HG02970 (cell line): ENCODE measurements around the gene TTYH2.

Source experiments
- ATAC-seq: cut with Tn5 transposase; IDR thresholded peaks from one replicate; pipeline ENCODE4 v1.9.1; 2021; ENCODE audit warnings: mild to moderate bottlenecking, moderate library complexity, moderate number of reproducible peaks; ENCODE audit not compliant: unreplicated experiment, low FRiP score

Gene TTYH2

DNA sequence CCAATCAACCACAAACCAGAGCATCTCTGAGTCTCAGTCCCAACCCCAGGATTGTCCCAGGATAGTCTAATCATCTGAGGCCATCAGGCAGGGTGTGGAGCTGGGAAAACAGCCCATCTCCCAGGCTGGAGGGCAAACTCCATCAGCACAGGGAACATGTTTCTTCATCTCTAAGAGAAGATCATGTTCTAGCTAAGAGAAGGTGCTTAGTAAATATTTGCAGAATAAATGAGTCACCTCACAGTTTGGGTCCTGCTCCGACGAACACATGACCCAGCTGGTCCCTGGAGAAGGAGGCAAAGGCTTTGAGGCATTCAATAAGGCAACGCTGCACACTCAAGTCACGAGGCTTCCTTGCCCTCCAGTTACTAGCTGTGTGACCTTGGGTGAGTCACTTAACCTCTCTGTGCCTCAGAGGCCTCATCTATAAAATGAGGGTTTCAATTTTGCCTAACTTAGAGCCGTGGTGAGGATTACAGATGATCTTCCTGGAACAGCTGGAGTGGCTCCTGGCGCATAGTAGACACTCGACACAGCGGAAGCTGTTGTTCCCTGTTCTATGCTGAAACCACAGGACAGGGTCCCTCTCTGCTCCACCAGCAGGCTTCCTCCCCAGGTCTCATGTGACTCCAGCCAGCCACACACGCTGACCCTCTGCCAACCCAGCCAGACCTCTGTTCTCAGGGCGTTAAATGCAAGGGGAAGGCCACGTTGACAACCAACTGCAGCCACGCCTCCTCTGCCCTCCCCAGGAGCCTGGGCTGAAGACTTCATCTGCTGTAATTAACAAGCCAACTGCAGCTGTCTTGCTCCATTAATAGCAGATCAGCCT, 20.2 kb upstream of the TTYH2 start:
- no peak for ATAC-seq

DNA sequence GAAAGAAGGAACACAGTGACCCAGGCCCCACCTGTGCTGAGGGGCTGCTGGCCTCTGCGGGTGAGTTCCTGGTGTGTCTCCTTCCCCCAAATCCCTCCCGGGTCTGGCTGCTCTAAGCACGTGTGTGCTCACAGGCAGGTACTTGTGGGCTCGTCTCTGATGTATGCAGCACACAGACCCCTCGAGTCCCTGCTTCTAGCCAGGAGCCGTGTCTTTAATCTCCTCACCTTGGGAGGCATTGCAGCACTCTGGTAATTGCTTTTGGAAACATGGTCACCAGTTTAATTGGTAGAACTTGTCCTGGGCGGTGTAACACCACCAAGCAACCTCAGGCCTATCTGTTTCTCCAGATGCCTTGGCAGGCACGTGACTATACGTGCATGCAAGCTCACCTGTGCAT, 18.7 kb upstream of the TTYH2 start:
- ATAC-seq = no peak

DNA sequence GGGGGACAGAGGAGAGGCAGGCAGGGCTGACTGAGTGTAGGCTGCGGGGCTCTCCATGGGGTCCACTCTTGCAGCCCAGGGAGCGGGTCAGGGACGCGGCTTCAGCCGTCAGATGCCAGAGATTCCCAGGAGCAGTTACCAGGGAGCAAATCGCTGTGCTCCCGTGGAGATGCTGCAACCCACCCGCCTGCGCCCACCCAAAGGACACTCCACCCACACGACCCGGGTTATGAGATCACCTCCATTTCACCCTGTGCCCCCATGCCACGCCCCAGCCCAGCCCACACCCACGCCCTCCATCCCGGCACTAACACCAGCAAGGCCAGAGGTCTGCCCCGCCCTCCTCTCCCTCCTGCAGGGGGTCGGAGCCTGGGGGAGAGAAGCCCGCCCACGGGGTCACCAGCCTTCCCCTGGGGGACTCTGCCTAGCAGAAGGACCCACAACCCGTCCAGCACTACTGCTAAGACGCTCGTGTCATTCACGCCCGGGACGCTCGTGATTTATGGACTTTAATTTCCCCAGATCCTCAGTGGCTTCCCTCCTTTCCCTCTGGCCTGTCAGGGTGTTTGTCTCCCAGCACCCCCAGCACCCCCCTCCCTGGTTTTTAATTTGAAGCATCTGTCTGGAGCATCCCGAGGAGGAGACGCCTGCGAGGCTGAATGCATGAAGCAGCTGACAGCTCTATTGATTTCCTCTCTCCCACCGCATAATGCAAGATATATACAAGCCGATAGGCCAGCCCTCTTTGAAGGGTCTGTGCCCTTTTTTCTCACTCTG, 16.6 kb upstream of the TTYH2 start:
- no peak for ATAC-seq

DNA sequence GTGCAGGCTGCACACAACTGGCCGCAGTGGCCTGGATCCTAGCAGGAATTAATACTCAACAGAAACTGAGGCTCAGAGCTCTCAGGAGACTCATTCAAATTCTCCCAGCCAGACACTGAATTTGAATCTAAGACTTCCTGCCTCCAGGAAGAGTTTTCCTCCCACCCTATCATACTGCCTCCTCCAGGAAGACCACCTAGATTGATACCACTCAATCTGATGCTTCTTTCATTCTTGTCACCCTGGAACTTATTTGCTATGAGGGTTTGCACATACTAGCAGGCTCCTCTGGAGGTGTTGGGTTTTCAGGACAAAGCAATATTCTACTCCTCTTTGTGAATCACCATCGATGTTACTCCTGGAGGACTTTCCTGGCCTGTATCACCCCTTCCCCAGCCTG, 15.6 kb upstream of the TTYH2 start:
- no peak for ATAC-seq

DNA sequence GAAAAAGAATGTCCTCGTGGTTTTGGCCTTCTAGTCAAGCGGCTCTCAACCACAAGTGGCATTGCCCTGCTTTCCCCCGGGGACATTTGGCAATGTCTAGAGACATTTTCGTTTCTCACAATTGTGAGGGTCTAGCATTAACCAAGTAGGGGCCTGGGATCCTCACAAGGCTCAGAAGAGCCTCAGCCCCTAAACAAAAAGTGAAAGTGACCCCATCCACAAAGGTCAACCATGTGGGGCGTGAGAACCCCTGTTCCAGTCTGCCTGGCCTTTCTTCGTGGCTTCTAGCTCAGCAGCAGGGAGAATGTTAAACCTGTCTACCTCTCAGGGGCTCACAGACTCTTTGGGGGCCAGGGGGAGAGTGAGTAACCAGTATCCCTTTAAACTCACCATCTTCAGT, 14.7 kb upstream of the TTYH2 start:
- ATAC-seq = no peak

DNA sequence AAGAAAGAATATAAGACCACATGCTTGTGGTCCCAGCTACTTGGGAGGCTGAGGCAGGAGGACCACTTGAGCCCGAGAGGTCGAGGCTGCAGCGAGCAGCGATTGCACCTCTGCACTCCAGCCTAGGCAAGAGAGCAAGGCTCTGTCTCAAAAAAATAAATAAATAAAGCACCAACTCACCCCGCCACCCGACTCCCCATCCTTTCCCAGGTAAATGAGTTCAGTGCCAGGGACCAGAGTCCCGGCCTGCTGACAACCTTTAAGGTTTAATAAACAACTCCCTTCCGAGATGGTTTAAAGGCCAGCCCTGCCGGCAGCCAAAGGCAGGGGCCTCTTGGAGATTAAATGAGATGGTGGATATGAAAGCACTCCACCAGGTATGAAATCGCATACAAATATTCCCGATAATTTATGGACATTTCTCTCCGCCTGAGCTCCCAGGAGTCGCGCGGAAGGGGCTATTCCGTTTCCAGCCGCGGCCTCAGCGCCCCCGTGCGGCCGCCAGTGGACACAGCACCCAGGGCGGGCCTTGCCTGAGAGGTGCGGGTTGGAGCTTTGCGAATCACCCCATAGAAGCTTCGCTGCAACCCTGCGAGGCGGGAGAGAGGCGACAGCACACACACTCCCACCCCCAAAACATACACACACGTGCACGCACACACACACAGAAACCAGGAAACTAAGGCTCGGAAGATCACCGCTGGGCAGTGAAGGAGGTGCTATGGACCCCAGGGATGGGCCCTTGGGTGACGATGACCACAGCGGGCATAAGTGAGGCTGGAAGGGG, 13.9 kb upstream of the TTYH2 start:
- ATAC-seq = no peak

DNA sequence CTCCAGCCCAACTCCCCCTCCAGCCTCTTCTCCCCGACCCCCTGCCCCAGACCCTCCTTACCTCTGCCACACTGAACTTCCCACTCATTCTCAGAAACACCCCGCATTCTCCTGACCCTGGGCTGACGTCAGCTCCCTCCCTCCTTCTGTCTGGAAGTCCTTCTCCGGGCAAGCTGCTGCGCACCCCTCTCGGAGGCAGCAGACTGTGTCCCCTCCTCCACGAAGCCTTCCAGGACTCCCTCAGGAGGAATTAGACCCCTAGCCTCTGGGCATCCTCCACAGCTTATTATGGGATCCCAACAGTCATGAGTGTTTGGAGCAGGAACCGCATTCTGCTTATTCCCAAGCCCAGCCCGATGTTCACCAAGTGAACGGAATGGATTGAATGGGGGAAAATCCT, 13.3 kb upstream of the TTYH2 start:
- no peak for ATAC-seq

DNA sequence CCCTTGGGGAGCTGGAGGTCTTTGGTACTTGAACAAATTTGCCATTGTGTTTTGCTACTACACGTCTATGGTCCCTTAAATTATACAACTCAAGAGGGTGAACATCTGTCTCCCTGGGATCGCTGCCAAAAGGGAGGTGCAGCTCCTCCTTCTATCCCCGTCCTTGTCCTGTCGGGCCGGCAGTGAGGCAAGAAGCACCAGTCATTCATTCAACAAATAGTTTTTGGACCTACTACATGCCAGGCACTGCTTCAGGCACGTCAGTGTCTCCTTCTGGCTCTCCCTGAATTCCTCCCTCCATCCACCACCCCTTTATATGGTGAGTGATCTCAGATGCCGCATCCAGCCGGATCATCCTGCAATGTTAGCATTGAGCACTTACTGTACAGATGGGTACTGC, 12.1 kb upstream of the TTYH2 start:
- no peak for ATAC-seq

DNA sequence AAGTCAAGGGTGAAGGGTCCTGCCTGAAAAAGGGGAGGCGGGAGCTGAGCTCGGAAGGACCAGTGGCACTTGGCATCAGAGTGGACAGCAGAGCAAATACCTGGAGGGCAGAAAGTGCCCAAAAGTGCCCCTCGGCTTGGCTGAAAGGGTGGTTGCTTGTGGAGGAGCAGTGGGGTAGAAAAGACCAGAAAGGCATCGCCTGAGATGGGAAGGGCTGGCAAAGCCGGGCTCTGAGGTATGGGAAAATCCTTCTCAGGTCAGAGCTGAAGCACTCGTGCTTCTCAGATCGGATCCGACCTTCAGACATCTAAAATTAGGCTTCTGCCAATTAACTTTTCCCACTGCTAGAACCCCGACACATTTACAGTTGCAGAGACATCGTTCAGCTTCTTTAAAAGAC, 11.4 kb upstream of the TTYH2 start:
- ATAC-seq = no peak

DNA sequence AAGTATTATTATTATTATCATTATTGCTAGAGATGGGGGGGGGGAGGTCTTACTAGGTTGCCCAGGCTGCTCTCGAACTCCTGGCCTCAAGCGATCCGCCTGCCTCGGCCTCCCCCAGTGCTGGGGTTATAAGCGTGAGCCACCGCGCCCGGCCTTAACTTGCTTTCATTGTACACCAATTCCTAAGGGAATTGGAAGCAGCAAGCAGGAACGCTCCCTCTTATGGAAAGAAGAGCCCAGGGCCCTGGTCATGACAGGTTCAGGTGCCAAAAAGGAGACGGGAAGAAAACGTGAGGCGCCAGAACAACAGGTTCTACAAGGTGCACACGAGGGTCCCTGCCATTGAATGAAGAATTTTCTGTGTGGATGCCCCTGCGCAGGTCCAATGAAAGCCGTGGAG, 10.4 kb upstream of the TTYH2 start:
- no peak for ATAC-seq

DNA sequence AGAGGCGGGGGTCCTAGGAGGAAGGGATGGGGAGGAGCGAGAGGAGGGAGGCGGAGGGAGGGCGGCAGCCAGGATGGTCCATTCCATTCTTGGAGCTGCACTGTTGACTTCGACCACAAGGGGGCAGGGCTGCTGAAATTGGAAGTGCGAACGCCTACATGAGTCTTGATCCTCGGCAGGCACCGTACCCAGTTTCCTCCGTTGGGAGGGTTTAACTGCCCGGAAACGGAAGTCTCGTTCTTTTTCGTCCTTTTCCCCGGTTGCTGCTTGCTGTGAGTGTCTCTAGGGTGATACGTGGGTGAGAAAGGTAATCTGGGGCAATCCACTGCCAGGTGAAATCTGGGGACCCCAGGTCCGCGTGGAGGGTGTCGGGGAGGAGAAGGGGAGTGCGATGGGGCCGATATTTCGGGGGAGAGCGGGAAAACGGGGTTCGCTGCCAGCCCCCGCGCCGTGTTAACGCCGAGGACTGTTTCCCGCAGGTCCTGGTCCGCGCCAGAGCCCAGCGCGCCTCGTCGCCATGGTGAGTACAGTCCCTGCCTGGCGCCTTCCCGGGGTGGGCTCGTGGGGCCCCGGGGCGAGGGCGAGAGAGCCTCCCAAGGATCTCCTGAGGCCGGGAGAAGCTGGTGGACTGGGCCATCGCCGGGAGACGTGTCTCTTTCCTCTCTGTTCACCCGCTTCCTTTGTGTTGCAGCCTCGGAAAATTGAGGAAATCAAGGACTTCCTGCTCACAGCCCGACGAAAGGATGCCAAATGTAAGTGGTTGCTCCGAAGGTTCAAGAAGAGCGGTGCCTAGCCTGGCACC, 9.7 kb upstream of the TTYH2 start, which contains the start of gene RPL38:
Gene RPL38 (plus strand): TSS at position 240 of the 802 bp plus-strand sequence. CDS start 278 bp downstream, at position 518.
- peak; percentile 64 for ATAC-seq

DNA sequence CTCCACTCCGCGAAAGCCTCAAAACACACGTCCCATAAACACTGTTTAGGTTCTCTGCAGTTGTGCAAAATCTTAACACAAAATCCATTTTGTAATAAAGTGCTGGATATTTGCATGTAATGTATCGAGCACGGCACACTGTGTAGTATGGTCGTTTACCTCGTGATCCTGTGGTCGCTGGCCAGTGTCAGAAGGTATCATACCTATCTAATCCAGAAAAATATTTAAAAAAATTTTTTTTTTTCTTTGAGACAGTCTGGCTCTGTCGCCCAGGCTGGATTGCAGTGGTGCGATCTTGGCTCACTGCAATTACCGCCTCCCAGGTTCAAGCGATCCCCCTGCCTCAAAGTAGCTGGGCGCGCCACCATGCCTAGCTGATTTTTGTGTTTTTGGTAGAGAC, 8.9 kb upstream of the TTYH2 start:
- ATAC-seq = no peak

DNA sequence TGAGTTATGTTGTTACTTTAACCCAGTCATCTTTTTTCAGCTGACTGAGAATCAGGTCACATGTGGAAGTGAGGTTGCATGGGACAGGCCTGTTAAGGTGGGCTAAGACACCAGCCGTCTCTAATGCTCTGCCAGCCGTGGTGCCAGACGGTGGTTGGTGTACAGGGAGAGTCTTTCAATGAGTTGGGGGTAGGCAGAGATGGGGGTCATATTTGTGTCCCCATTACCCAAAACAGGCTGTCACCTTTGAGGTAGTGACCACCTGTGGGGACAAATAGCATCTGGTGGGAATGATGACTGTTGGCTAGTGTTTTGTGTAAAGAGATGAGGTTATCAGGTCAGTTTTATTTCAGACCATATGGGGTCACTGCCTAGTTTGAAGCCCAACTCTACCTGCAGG, 8.1 kb upstream of the TTYH2 start:
- no peak for ATAC-seq

DNA sequence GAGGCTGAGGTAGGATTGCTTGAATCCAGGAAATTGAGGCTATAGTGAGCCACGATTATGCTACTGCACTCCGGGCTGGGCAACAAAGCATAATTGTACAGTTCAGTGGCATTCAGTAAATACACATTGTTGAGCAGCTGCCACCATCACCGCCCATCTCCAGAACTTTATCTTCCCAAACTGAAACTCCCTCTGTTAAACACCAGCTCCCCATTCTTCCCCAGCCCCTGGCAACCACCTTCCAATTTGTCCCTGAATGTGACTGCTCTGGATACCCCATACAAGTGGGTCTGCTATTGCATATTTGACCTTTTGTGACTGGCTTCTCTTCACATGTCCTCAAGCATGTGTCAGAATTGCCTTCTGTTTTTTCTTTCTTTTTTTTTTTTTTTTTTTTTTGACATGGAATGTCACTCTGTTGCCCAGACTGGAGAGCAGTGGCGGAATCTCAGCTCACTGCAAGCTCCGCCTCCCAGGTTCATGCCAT, 7.0 kb upstream of the TTYH2 start:
- ATAC-seq = no peak

DNA sequence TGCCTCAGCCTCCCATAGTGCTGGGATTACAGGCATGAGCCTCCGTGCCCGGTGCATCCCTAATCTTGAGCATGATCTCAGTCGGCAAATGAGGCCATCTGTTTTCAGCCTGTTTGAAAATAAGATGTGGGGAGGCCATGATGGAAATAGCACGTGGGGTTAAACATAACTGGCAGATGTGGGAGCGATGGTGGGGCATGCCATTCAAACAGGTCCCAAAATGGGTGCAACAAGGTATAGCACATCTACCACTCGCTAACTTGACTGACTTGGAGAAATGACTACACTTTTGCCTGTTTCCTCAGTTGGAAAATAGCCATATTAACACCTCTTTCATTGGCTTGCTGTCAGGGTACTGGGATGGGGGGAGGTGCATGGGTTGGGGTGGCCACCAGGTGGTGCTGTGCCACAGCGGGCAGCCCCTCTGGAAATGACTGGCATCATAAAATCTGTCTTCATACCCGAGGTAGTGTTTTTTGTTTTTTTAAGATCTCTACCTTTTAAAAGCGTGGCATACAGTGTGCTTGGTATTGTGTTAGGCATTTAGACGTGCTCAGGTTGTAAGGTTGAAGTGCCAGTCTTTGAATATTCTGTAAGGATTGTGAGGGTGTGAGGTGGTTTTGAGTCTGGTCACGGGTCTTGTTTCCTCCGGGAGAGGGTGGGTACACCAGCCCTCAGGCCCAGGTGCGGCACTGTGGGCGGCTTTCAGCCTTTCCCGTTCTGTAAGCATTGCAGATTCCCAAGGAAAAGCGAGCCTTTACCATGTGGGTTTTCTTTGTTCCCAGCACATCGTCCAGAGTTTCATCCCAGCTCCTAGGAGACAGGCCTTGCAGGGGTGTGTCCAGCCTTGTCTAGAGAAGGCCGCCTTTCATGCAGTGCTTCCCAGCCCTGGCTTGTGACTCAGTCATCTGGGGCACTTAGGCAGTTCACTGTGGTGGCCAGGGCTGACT, 2.9 kb upstream of the TTYH2 start:
- no peak for ATAC-seq

DNA sequence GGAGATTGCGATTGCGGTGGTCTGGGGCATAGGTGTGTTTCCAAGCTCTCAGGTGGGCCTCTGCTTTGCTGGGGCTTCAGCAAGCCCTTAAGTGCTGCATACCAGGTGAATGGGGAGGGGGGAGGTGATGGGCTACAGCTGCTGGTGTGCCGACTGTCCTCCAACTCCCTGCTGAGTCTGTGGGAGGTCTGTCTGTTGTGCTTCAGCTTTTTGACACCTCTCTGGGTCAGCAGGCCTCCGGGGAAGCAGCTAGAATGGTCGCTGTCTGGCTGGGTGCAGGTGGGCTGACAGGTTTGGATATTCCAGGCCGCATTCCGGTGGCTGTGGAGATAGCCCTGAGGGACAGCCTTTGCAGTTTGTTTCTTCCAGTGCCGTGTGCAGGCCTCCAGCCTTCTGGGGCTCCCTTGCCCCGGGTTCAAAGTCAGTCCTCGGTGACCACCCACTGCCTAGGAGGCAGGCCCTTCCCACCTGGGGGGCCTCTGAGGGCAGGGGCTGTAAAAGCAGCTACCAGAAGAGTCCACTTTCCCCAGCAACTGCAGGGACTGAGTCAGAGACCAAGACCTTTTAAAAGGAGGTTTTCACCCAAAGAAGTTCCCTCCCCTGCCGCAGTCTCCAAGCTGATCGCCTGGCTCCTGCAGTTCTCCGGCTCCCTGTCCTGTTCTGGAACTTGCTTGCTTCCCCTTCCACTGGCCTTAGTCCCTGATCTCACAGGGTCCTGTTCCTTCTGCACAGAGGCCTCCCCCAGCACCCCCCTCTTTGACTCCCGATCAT, 2.0 kb upstream of the TTYH2 start:
- ATAC-seq = no peak

DNA sequence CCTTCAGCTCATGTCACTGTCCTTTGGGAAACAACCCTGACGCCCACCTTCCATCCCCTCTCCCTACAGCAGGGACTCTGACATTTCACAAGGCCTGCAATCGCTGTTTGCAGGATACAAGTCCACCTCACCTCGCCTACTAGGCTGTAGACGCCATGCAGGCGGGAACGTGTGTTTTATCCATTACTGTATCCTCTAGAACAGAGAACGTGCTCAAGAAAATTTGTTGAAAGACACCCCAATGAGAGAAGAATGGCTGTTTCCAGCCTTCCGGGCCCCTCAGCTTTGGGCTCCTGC, 1.5 kb upstream of the TTYH2 start:
- ATAC-seq = no peak

DNA sequence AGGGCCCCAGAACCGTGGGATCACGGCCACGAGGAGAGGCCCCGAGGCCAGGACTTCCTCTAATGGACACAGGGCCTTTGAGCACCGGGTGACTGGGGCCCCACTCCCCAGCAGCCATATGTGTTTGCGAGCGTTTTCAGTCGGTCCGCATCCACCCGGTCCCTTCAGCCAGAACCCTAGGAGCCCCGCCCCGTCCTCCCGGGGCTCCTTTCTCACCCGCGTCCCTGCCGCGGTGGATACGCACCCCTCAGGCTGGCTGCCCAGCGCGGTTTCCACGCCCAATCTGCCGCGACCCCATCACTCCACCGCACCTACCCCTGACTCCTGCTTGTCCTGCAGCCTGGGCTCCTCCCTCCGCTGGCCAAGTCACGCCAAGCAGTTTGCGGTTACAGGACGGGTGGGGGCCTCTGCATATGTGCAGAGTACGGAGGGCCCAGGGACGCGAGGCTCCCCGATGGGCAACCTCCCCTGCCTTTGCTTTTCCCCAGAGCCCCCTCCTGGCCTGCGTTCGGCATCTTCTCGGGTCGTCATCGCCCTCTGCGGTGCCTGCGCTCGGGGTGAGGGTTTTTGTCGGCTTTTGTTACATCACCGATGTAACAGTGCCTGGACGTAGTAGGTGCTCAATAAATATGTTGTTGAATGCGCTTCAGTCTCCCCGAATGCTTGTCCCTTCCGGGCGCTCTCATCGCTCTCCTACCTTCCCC, 1.0 kb upstream of the TTYH2 start:
- ATAC-seq = no peak
